Measurements from ENCODE around the gene DAPP1. TPM values are rescaled to one million over a fixed set of nuclear protein-coding genes. Genes with fewer than 3 reads are reported as not detected.

DAPP1 gene
- total and polyA plus RNA-seq, 2 of the 4 experiments (the other 2 are of a cell fraction) = not detected

GRCh38 chr4:99847362-99847976 is 30.8 kb downstream of the DAPP1 start:
- no peak overlapping the region for H3K56ac ChIP-seq (ENCODE audit: extremely low read depth, insufficient read depth, low read length)
- no peak overlapping the region for H2BK5ac ChIP-seq (ENCODE audit: low read depth, low read length, poor library complexity, severe bottlenecking)
- H3K4ac ChIP-seq (ENCODE audit: low read depth, low read length) = no peak overlapping the region
- H2AK5ac ChIP-seq (ENCODE audit: low read depth, low read length) = no peak overlapping the region
- H2BK120ac ChIP-seq (ENCODE audit: low read depth, low read length) = no peak overlapping the region
- intact Hi-C loops (cut with micrococcal nuclease) = no loop called here
- no peak overlapping the region for H3K14ac ChIP-seq (replicated peaks; ENCODE audit: low read depth, low read length)
- H3K4me1 ChIP-seq (ENCODE audit: control insufficient read depth, insufficient read depth, low read length) = no peaks in the 10 kb centered on the region
- no TSS peak for BruUV-seq (replicated peaks)
- H3K4me2 ChIP-seq (ENCODE audit: low read depth, low read length) = no peak overlapping the region
- ATAC-seq (ENCODE audit: low read depth) (no peak), DNase-seq (no peak)
- TF ChIP-seq RCOR1 (IDR thresholded peaks at IDR 0.05; ENCODE audit: insufficient replicate concordance, low read length) (no peak), MAZ (IDR thresholded peaks at IDR 0.05; ENCODE audit: borderline replicate concordance, low read depth, low read length) (no peak), POLR2A (IDR thresholded peaks at IDR 0.05; ENCODE audit: low read depth, low read length) (no peak), ELK1 (IDR thresholded peaks at IDR 0.05; ENCODE audit: borderline replicate concordance, low read depth, low read length) (no peak), MXI1 (IDR thresholded peaks at IDR 0.05; ENCODE audit: borderline replicate concordance, low read depth, low read length) (no peak)
- no peak overlapping the region for H2BK20ac ChIP-seq (ENCODE audit: low read depth, low read length)
- no peaks in the 10 kb centered on the region for H3K79me1 ChIP-seq (ENCODE audit: low read depth in 1 of 2, low read length in 2 of 2)
- WGBS, 2 experiments (ENCODE audit: extremely low coverage in 2 of 2, insufficient read length in 1 of 2) = 80% methylated on average over 1 of the region's 10 CpGs; no CpG with 5 or more reads in 1 of the 2 experiments
- no peak overlapping the region for H3K9ac ChIP-seq (ENCODE audit: low read depth, low read length)
- ChIA-PET POLR2A (ENCODE audit: unreplicated experiment) (no interaction called here), CTCF (interaction anchor here (0.7 kb wide), 1 partner anchor 11 kb away, joined by 3 read pairs; no protein-coding TSS in a partner anchor)
- no peak overlapping the region for H4K8ac ChIP-seq (ENCODE audit: low read depth in 2 of 2, low read length in 2 of 2)
- no peaks in the 10 kb centered on the region for H3K9me3 ChIP-seq (ENCODE audit: control insufficient read depth, insufficient read depth, low read length)
- dilution Hi-C loops (cut with HindIII; ENCODE audit: low sequenced_read_pairs, unreplicated experiment) = no loop called here
- H3K23ac ChIP-seq (ENCODE audit: low read depth, low read length) = no peak overlapping the region
- H2AK9ac ChIP-seq (replicated peaks; ENCODE audit: low read depth, low read length, poor library complexity) = no peak overlapping the region
- H3K36me3 ChIP-seq (ENCODE audit: control insufficient read depth, insufficient read depth, low read length) = no peaks in the 10 kb centered on the region
- no peak overlapping the region for H3K4me3 ChIP-seq (ENCODE audit: insufficient read depth, low read depth, low read length)
- H2BK15ac ChIP-seq (ENCODE audit: low read depth, low read length) = no peak overlapping the region
- no peak overlapping the region for H4K5ac ChIP-seq (ENCODE audit: low read depth, low read length)
- H3K27ac ChIP-seq (ENCODE audit: insufficient read depth, low read length) = no peak overlapping the region
- no peaks in the 10 kb centered on the region for H3K9me1 ChIP-seq (ENCODE audit: insufficient read depth, low read length)
- in situ Hi-C loops (cut with MboI; ENCODE audit: low sequenced_read_pairs) = no loop called here
- no peak overlapping the region for H4K91ac ChIP-seq (ENCODE audit: insufficient read depth, low read depth, low read length)
- peaks cover 2% of the 10 kb centered on the region; the same call in 1 of the 2 replicates for H3K27me3 ChIP-seq (ENCODE audit: control insufficient read depth, insufficient read depth, low read length)
- no peak overlapping the region for H2AFZ ChIP-seq (replicated peaks; ENCODE audit: low read length, poor library complexity)
- no peaks in the 10 kb centered on the region for H4K20me1 ChIP-seq (ENCODE audit: insufficient read depth, low read length)
- H3K18ac ChIP-seq (ENCODE audit: low read depth, low read length) = no peak overlapping the region
